AG04449 (cell line): ENCODE results near the gene CTSO.

Experiments
- CTCF ChIA-PET: fragments of 350-600 bp; formaldehyde crosslinking; extraction: SDS; loops from one replicate; lab custom pipeline; 2021; ENCODE audit warnings: antibody characterized with exemption; lab: Yijun Ruan, JAX
- POLR2A ChIA-PET: fragments of 400-600, 350-600 bp; formaldehyde crosslinking; extraction: SDS; loops from one replicate; lab custom pipeline; 2020; ENCODE audit warnings: antibody characterized with exemption, inconsistent platforms; lab: Yijun Ruan, JAX
- DNase-seq: peaks from one replicate; pipeline ENCODE4 v3.0.0-alpha.2; 2010; ENCODE audit warnings: low read depth, low spot score
- H3K4me3 ChIP-seq: 2 replicates; pipeline ENCODE4 v1.5.1; 2011; ENCODE audit warnings: low read depth, mild to moderate bottlenecking, control low read depth, low read length
- TF ChIP-seq, protein P1 (sequence below): IDR thresholded peaks from one replicate; pipeline ENCODE4 v1.5.1; 2011; ENCODE audit warnings: mild to moderate bottlenecking, moderate library complexity, low read length, control low read depth, inconsistent platforms; ENCODE audit not compliant: insufficient read depth; ENCODE audit errors: missing control alignments

Gene CTSO

DNA sequence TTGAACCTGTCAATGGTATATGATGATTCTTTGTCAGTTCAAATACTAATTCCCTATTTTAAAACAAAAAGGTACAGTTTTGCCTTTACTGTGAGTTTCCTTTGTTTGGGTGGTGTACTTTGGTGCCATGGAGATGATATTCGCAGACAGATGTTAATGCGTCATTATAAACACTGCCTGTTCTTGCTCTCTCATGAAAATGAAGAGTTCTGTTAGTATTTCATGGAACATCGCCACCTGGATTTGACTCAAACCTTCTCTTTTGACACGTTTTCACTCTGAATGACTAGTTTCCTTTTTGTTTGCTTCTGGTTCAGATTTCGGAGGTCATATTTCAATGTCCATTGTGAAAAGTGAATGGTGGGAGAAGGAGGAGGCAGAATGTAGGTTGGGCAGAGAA is 6.9 kb upstream of the CTSO start:
- TF ChIP-seq, protein P1, sequence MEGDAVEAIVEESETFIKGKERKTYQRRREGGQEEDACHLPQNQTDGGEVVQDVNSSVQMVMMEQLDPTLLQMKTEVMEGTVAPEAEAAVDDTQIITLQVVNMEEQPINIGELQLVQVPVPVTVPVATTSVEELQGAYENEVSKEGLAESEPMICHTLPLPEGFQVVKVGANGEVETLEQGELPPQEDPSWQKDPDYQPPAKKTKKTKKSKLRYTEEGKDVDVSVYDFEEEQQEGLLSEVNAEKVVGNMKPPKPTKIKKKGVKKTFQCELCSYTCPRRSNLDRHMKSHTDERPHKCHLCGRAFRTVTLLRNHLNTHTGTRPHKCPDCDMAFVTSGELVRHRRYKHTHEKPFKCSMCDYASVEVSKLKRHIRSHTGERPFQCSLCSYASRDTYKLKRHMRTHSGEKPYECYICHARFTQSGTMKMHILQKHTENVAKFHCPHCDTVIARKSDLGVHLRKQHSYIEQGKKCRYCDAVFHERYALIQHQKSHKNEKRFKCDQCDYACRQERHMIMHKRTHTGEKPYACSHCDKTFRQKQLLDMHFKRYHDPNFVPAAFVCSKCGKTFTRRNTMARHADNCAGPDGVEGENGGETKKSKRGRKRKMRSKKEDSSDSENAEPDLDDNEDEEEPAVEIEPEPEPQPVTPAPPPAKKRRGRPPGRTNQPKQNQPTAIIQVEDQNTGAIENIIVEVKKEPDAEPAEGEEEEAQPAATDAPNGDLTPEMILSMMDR = no peak
- DNase-seq = no peak
- POLR2A ChIA-PET = no interaction called here
- CTCF ChIA-PET = no interaction called here
- no peak overlapping the region for H3K4me3 ChIP-seq

DNA sequence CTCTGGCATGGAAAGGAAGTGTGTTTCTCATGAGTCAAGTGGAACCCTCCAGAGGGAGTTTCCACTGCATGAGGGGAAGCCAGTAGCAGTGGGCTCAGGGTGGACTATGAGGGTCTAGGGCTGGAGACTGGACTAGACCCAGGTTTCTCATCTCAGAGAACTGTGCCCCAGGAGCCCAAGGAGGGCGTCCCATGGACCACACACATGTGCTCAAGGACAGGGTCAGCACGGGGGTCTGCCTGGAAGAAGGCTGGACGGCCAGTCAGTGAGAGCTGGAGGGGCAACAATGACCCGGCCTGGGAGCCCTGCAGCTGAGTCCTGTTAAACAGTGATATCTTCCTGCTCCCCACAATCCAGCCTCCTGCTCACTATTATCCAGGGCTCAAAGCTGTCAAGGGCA is 5.8 kb upstream of the CTSO start:
- no peak for DNase-seq
- H3K4me3 ChIP-seq = no peak overlapping the region
- CTCF ChIA-PET = no interaction called here
- POLR2A ChIA-PET = no interaction called here
- TF ChIP-seq, protein P1 = no peak

DNA sequence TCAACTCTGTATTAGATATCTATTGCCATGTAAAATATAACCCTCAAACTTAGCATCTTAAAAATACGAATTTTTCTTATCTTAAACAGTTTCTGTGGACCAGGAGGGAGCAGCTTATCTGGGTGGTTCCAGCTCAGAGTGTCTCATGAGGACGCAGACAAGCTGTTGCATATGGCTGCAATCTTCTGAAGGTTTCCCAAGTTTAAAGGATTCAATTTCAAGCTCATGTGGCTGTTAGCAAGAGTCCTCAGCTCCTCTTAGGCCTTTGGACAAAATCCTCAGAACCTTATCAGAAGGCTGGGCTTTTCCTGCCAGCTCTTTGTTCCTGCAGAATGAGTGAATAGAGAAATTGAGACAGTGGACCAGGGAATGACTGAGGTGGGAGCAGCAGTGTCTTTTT is 2.8 kb upstream of the CTSO start:
- POLR2A ChIA-PET = no interaction called here
- H3K4me3 ChIP-seq = no peak overlapping the region
- TF ChIP-seq, protein P1 = no peak

DNA sequence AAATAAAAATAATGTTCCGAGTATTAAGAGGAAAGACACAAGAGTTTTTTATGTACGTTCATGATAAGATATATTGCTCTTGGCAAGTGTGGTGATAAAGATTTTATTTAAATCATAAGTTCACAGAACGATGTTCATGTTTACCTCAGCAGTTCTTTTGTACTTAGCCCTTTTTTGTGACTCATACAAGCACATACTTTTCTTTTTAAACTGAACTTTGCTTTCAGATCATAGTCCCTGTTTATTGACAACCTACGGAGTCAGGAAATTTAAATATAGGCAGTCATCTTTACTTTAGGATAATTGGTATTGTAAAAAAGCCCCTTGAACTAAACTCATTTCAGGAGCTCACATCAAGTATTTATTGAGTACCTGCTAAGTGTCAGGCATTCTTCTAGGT is 1.3 kb upstream of the CTSO start:
- CTCF ChIA-PET = interaction anchor here (8.3 kb wide), 1 partner anchor 147 kb away, joined by 132 read pairs; no protein-coding TSS in a partner anchor
- POLR2A ChIA-PET = no interaction called here
- no peak overlapping the region for H3K4me3 ChIP-seq
- no peak for DNase-seq
- TF ChIP-seq, protein P1 = no peak

More for the DNA sequence above, 2.8 kb upstream of the CTSO start:
- DNase-seq = no peak
- CTCF ChIA-PET = interaction anchor here (1.0 to 8.3 kb wide), 2 partner anchors 149 to 156 kb away, joined by 3 to 132 read pairs; no protein-coding TSS in a partner anchor

DNA sequence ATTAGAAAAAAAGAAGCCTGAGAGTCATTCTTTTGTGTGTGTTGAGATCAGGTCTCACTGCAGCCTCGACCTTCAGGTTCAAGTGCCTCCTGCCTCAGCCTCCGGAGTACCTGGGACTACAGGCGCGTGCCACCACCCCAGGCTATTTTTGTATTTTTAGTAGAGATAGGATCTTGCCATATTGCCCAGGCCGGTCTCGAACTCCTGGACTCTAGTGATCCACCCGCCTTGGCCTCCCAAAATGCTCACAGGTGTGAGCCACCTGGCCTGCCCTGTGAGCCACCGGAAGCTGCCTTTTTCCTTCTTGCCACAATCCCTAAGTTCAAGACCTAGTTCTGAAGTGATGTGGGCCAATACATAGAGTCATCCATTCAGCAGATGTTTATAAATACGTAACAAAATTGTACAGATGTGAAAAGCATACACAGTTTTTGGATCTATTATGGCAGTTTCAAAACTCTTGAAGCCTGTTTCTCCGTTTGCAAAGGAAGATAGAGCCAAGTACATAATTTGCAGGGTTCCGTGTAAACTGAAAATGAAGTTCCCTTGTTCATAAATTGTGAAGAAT is 536 bp upstream of the CTSO start:
- CTCF ChIA-PET = interaction anchor here (1.0 to 8.3 kb wide), 16 partner anchors 8 to 613 kb away, joined by 3 to 132 read pairs (median 4); no protein-coding TSS in a partner anchor
- POLR2A ChIA-PET = interaction anchor here (0.6 to 1.5 kb wide), 8 partner anchors 47 to 1402 kb away, joined by 3 to 7 read pairs (median 4); no protein-coding TSS in a partner anchor
- TF ChIP-seq, protein P1 = no peak
- H3K4me3 ChIP-seq = peak overlapping the region; percentile 71
- no peak for DNase-seq

DNA sequence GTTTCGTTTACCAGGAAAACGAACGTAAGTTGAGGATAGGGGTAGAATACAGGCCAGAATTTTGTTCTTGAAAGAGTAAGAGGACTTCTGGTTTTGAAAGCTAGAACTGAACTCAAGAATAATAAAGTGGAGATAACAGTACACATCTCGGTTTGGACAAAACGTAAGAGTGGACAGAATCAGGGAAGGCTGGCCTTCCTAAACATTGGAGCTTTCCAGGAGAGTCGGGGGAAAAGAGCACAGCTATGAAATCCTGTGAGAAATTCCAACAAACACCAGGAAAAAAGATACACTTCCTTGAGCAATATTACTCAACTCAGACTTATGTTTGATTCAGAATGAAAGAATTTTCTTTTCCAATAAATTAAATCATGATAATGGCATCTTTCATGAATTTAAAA is 1.2 kb downstream of the CTSO start:
- DNase-seq = no peak
- H3K4me3 ChIP-seq = no peak overlapping the region
- CTCF ChIA-PET = interaction anchor here (0.7 to 8.3 kb wide), 23 partner anchors 9 to 1909 kb away, joined by 3 to 132 read pairs (median 5); no protein-coding TSS in a partner anchor
- TF ChIP-seq, protein P1 = no peak
- POLR2A ChIA-PET = interaction anchor here (0.7 kb wide), 2 partner anchors 21 to 101 kb away, joined by 3 read pairs; no protein-coding TSS in a partner anchor
